Stomach (tissue), 4 donors: ENCODE data around the gene VEZF1.

Experiments
- CTCF ChIP-seq, 7 experiments: fragments of 450-650 bp in 4 of 7; fragments of 200-600 bp in 3 of 7; sonication (generic) in 3 of 7; IDR thresholded peaks; one replicate each; pipeline ENCODE4 v1.5.1; 2016 to 2019; ENCODE audit warnings: antibody characterized with exemption in 7 of 7, control low read depth in 2 of 7, mild to moderate bottlenecking in 1 of 7
- POLR2A ChIP-seq, 4 donors: fragments of 450-650 bp; IDR thresholded peaks; one replicate each; pipeline ENCODE4 v1.6.1; 2016; ENCODE audit warnings: antibody characterized with exemption in 4 of 4, control low read depth in 2 of 4, mild to moderate bottlenecking in 1 of 4, moderate library complexity in 1 of 4
- POLR2AphosphoS5 ChIP-seq, 3 donors: sonication (generic); formaldehyde crosslinking; IDR thresholded peaks; one replicate each; pipeline ENCODE4 v1.6.1; 2016; ENCODE audit warnings: antibody characterized with exemption in 3 of 3

DNA sequence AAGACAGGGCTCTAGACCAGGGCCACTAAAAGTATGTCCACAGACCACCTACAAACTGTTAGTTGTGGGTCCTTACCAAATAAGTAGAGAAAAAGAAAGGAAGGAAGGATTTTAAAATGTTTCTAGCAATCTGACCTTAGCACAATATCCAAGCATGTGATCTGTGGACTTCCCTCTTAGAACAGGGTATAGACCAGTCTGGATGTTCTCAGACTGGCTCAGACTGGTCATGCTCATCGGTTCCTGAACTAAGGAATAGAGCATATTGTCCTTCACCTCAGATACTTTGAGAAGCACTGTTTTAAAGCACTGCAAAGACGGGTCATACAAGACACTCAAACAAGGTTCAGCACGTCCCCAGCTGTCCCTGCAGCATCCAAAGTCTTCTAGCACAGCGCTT, 58.7 kb downstream of the VEZF1 start:
- TF ChIP-seq CTCF (IDR thresholded peaks at IDR 0.05) = no peak
- no peak for TF ChIP-seq POLR2A (IDR thresholded peaks at IDR 0.05)
- TF ChIP-seq POLR2AphosphoS5 (IDR thresholded peaks at IDR 0.05) = no peak
